Epithelial cell of proximal tubule (primary cell): ENCODE measurements around the gene KLHL6. TPM values are rescaled to one million over a fixed set of nuclear protein-coding genes. Genes with fewer than 3 reads are reported as not detected.
"Not testable (repeated sequence)": the region's sequence is repeated elsewhere in the genome, so short reads cannot be mapped to it uniquely, and the experiment has no call there.

Experiments
- DNase-seq: peaks from one replicate; pipeline ENCODE4 v3.0.0-alpha.2; 2011; ENCODE audit warnings: low read depth
- H3K4me3 ChIP-seq: 2 replicates; pipeline ENCODE4 v1.5.1; 2011; ENCODE audit warnings: low read depth, mild to moderate bottlenecking, low read length
- total RNA-seq: library from RNA; depleted of rRNA; stranded (reverse); fragments of >200 nt; gene quantifications from 2 replicates; pipeline ENCODE4 v1.2.3, GENCODE V29; 2015
- TF ChIP-seq, protein P1 (sequence below): conservative IDR thresholded peaks from 2 replicates; pipeline ENCODE4 v1.5.1; 2012; ENCODE audit warnings: low read depth, mild to moderate bottlenecking, low read length

Gene KLHL6
- total RNA-seq, 1 donor from 2014 or later: not detected

DNA sequence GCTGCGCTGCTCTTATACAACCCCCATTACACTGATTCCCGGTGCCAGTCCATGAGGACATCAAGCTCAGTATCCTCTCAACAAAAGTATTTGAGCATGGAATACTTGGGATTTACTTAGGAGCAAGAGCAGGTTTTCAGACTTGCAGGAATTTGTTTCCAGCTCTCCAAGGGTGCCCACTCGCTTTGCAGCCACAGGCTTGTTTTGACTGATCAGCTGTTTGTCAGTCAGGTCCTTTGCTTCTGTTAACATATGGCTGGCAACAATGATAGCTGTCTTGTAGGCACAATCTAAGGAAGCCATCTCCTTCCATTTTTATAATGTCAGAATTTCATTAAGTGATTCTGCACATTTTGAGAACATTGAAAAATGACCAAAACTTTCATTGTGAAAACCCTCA, 88.9 kb downstream of the KLHL6 start:
- DNase-seq: no peak
- no peak overlapping the region for H3K4me3 ChIP-seq
- TF ChIP-seq, protein P1, sequence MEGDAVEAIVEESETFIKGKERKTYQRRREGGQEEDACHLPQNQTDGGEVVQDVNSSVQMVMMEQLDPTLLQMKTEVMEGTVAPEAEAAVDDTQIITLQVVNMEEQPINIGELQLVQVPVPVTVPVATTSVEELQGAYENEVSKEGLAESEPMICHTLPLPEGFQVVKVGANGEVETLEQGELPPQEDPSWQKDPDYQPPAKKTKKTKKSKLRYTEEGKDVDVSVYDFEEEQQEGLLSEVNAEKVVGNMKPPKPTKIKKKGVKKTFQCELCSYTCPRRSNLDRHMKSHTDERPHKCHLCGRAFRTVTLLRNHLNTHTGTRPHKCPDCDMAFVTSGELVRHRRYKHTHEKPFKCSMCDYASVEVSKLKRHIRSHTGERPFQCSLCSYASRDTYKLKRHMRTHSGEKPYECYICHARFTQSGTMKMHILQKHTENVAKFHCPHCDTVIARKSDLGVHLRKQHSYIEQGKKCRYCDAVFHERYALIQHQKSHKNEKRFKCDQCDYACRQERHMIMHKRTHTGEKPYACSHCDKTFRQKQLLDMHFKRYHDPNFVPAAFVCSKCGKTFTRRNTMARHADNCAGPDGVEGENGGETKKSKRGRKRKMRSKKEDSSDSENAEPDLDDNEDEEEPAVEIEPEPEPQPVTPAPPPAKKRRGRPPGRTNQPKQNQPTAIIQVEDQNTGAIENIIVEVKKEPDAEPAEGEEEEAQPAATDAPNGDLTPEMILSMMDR: no peak

DNA sequence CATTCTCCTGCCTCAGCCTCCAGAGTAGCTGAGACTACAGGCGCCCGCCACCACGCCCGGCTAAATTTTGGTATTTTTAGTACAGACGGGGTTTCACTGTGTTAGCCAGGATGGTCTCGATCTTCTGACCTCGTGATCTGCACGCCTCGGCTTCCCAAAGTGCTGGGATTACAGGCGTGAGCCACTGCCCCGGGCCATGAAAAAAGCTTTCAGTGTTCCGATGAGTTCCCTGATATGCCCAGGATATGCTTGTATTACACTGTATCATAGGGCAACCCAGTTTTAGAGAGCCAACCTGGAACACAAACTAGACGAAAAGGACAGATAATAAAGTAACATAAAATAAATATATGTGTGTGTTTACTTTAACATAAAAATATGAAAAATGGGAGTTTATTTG, 89.8 kb downstream of the KLHL6 start:
- not testable (repeated sequence) for DNase-seq, H3K4me3 ChIP-seq

DNA sequence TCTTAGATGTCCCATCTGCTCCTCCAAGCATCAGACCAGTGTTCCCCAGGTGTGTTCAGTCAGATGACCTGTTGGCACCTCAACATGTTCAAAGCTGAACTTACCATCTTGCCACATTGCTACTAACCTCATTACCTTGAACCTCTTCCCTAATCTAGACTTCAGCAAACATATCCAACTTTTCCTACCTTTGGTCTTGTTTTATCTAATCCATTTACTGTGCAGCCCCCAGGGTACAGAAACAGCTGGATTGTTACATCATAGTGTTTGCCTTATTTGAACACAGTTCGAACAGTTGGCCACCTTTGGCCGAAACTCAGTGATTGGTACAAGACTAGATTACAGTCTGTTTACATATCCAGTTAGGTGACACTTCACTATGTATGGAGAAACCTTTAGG, 91.0 kb downstream of the KLHL6 start:
- TF ChIP-seq, protein P1: no peak

GRCh38 chr3:183460081-183461055, 95.1 kb downstream of the KLHL6 start:
- TF ChIP-seq, protein P1: no peak
- no peak for DNase-seq
- no peak overlapping the region for H3K4me3 ChIP-seq

More for the DNA sequence above, 91.0 kb downstream of the KLHL6 start:
- DNase-seq: no peak
- no peak overlapping the region for H3K4me3 ChIP-seq

DNA sequence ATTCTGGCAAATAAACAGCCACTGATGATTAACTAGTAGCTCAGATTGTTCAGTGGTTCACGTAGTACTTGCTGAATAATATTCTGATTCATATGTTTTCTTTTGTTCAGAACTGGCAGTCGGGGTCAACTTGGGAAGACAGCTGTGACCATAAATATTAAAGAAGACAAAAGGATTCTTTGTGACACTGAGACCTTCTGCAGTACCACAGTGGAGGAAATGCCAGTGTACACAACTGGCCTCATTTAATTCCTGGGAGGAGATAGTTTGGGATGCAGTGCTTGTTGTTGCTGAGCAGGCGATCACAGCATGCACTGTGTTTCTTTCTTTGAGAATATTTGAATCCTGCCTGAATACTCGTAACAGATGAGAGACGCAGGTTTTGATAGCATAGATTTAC, 100.4 kb downstream of the KLHL6 start:
- TF ChIP-seq, protein P1: no peak
- H3K4me3 ChIP-seq: no peak overlapping the region
- DNase-seq: no peak

GRCh38 chr3:183454064-183454463, 101.4 kb downstream of the KLHL6 start:
- H3K4me3 ChIP-seq: no peak overlapping the region
- TF ChIP-seq, protein P1: no peak
- no peak for DNase-seq

DNA sequence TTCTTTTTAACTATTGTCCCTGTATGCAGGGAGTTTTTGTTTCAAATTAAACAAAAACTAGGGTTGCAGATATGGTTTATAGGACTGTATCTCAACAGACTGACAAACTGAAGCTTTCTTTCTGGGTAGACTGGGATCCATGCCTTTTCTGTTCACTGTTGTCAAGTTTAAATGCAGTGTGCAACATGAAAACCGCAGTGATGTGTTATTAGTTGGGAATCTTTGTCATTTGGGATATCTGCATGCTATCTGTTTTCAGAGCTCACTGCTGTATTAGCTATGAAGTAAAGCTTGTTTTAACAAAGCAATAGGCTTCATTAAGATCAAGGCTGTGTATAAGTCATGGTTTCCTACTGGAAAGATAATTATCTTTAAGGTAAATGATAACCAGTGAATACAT, 105.7 kb downstream of the KLHL6 start:
- DNase-seq: no peak
- TF ChIP-seq, protein P1: no peak
- no peak overlapping the region for H3K4me3 ChIP-seq
